Vagina (tissue), 2 donors: ENCODE results near the gene NKTR. TPM values are rescaled to one million over a fixed set of nuclear protein-coding genes. Genes with fewer than 3 reads are reported as not detected.

Experiments used
- DNase-seq, 2 donors: peaks; one replicate each; pipeline ENCODE4 v3.0.0-alpha.2; 2017; ENCODE audit errors: extremely low spot score in 2 of 2
- H3K27ac ChIP-seq: fragments of 200-600 bp; sonication (generic); one replicate; pipeline ENCODE4 v1.5.1; 2019
- H3K27me3 ChIP-seq: fragments of 200-600 bp; sonication (generic); one replicate; pipeline ENCODE4 v1.5.1; 2019
- H3K36me3 ChIP-seq, 2 donors: fragments of 200-600 bp; sonication (generic); one replicate each; pipeline ENCODE4 v1.5.1; 2017 to 2019
- H3K4me1 ChIP-seq: fragments of 200-600 bp; sonication (generic); one replicate; pipeline ENCODE4 v1.5.1; 2019
- H3K4me3 ChIP-seq, 2 donors: fragments of 200-600 bp; sonication (generic); 1 replicate in 1 of 2; 2 replicates in 1 of 2; pipeline ENCODE4 v1.5.1; 2016 to 2019
- H3K9me3 ChIP-seq: fragments of 200-600 bp; sonication (generic); one replicate; pipeline ENCODE4 v1.5.1; 2019
- CTCF ChIP-seq, 3 experiments: fragments of 450-650 bp in 2 of 3; fragments of 200-600 bp in 1 of 3; sonication (generic) in 1 of 3; IDR thresholded peaks; one replicate each; pipeline ENCODE4 v1.5.1; 2017 to 2019; ENCODE audit warnings: antibody characterized with exemption in 3 of 3, mild to moderate bottlenecking in 2 of 3, moderate library complexity in 2 of 3
- POLR2A ChIP-seq, 2 donors: fragments of 450-650 bp; IDR thresholded peaks; one replicate each; pipeline ENCODE4 v1.6.1; 2017; ENCODE audit warnings: antibody characterized with exemption in 2 of 2, mild to moderate bottlenecking in 2 of 2, moderate library complexity in 2 of 2
- POLR2AphosphoS5 ChIP-seq, 2 donors: sonication (generic); formaldehyde crosslinking; IDR thresholded peaks; one replicate each; pipeline ENCODE4 v1.9.0; 2017; ENCODE audit warnings: antibody characterized with exemption in 2 of 2, mild to moderate bottlenecking in 2 of 2, low read depth in 1 of 2; ENCODE audit not compliant: insufficient read depth in 1 of 2
- intact Hi-C: fragments of 100-400 bp; cut with DNase I; formaldehyde crosslinking; loops from one replicate; pipeline ENCODE4 v1.15.1; 2023
- total RNA-seq: library from RNA; depleted of rRNA; stranded (reverse); fragments of >200 nt; gene quantifications from one replicate; pipeline ENCODE4 v1.2.3, GENCODE V29; 2016

The NKTR gene
- total RNA-seq, 1 donor from 2014 or later = 128 TPM

DNA sequence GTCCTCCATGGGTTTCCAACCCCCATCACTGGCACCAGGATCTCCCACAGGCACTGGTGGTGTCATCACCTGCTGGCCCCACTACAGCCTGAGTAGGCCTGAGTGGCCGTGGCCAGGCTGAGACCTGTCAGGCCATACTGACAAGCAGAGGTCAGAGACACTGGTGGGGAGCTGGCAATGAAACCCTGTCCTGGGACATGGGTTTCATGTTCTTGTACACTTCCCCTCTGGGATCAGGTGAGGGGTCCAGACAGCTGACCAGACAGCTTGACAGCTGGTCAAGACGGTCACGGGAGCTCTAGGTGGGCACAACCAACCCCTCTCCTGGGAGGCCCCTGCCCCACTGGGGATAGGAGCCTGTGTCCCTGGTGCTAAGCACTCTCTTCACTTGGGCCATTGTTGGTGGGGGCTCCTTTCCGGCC lies 66.1 kb downstream of the NKTR start:
- Histone ChIP-seq H3K4me3 (no peak overlapping the region), H3K9me3 (no peaks in the 10 kb centered on the region), H3K27me3 (no peaks in the 10 kb centered on the region), H3K27ac (peak overlapping the region; percentile 49), H3K36me3 (no peaks in the 10 kb centered on the region), H3K4me1 (peaks cover 36% of the 10 kb centered on the region)
- intact Hi-C loops = no loop called here
- peak in 1 of 2 donors; percentile 85 for DNase-seq
- no peak for TF ChIP-seq POLR2A (IDR thresholded peaks at IDR 0.05)
- no peak for TF ChIP-seq CTCF (IDR thresholded peaks at IDR 0.05)

- intact Hi-C loops = no loop called here
- Histone ChIP-seq H3K27me3 (no peaks in the 10 kb centered on the region), H3K4me1 (peaks cover 36% of the 10 kb centered on the region), H3K4me3 (no peak overlapping the region), H3K27ac (peak overlapping the region; percentile 26), H3K36me3 (no peaks in the 10 kb centered on the region), H3K9me3 (no peaks in the 10 kb centered on the region)
- TF ChIP-seq CTCF (IDR thresholded peaks at IDR 0.05) (no peak), POLR2AphosphoS5 (IDR thresholded peaks at IDR 0.05; ENCODE audit: insufficient read depth in 1 of 2, low read depth in 1 of 2) (no peak), POLR2A (IDR thresholded peaks at IDR 0.05) (no peak)
- no peak for DNase-seq
Observed at GRCh38 chr3:42667096-42667522, 66.6 kb downstream of the NKTR start.

GRCh38 chr3:42667523-42668412 lies 67.3 kb downstream of the NKTR start:
- peak in 1 of 2 donors; percentile 85 for DNase-seq
- Histone ChIP-seq H3K4me1 (peaks cover 36% of the 10 kb centered on the region), H3K9me3 (no peaks in the 10 kb centered on the region), H3K27ac (peak overlapping the region; percentile 26), H3K27me3 (no peaks in the 10 kb centered on the region), H3K36me3 (no peaks in the 10 kb centered on the region), H3K4me3 (no peak overlapping the region)
- intact Hi-C loops = no loop called here
- no peak for TF ChIP-seq POLR2A (IDR thresholded peaks at IDR 0.05)
- no peak for TF ChIP-seq CTCF (IDR thresholded peaks at IDR 0.05)
- TF ChIP-seq POLR2AphosphoS5 (IDR thresholded peaks at IDR 0.05; ENCODE audit: insufficient read depth in 1 of 2, low read depth in 1 of 2) = no peak

- no peaks in the 10 kb centered on the region for H3K27me3 ChIP-seq
- TF ChIP-seq POLR2A (IDR thresholded peaks at IDR 0.05) (no peak), POLR2AphosphoS5 (IDR thresholded peaks at IDR 0.05; ENCODE audit: insufficient read depth in 1 of 2, low read depth in 1 of 2) (no peak), CTCF (IDR thresholded peaks at IDR 0.05) (no peak)
- DNase-seq = no peak
- H3K36me3 ChIP-seq = no peaks in the 10 kb centered on the region
- peaks cover 36% of the 10 kb centered on the region for H3K4me1 ChIP-seq
- no peaks in the 10 kb centered on the region for H3K9me3 ChIP-seq
- no peak overlapping the region for H3K4me3 ChIP-seq
- H3K27ac ChIP-seq = no peak overlapping the region
- intact Hi-C loops = no loop called here
Observed at GRCh38 chr3:42668413-42668760, 67.9 kb downstream of the NKTR start.

GRCh38 chr3:42668793-42669217 lies 68.3 kb downstream of the NKTR start:
- no peak overlapping the region for H3K4me3 ChIP-seq
- no peak for DNase-seq
- intact Hi-C loops = no loop called here

More at GRCh38 chr3:42668793-42669217, 68.3 kb downstream of the NKTR start:
- TF ChIP-seq POLR2A (IDR thresholded peaks at IDR 0.05) (no peak), CTCF (IDR thresholded peaks at IDR 0.05) (no peak), POLR2AphosphoS5 (IDR thresholded peaks at IDR 0.05; ENCODE audit: insufficient read depth in 1 of 2, low read depth in 1 of 2) (no peak)
- no peaks in the 10 kb centered on the region for H3K27me3 ChIP-seq
- no peaks in the 10 kb centered on the region for H3K36me3 ChIP-seq
- no peaks in the 10 kb centered on the region for H3K9me3 ChIP-seq
- H3K4me1 ChIP-seq = peaks cover 36% of the 10 kb centered on the region
- no peak overlapping the region for H3K27ac ChIP-seq
